Keratinocyte (primary cell): ENCODE results near the gene ABHD6. TPM values are rescaled to one million over a fixed set of nuclear protein-coding genes. Genes with fewer than 3 reads are reported as not detected.

Experiments
- DNase-seq: peaks from one replicate; pipeline ENCODE4 v3.0.0-alpha.2; 2011; ENCODE audit warnings: low read depth, missing footprints, low spot score
- FAIRE-seq: peaks from 2 replicates; lab custom pipeline; 2011; peaks lifted over from hg19 to GRCh38; lab: Jason Lieb, UNC
- H2AFZ ChIP-seq: 2 replicates; pipeline ENCODE4 v1.6.0; 2012; ENCODE audit warnings: low read length, control low read depth, inconsistent platforms; ENCODE audit not compliant: control insufficient read depth
- H3K27ac ChIP-seq: 2 replicates; pipeline ENCODE4 v1.5.1; 2011; ENCODE audit warnings: low read length; ENCODE audit not compliant: control insufficient read depth, insufficient read depth
- H3K27me3 ChIP-seq: 3 replicates; pipeline ENCODE4 v1.6.0; 2011; ENCODE audit warnings: low read length; ENCODE audit not compliant: control insufficient read depth, insufficient read depth; ENCODE audit errors: extremely low read depth
- H3K36me3 ChIP-seq, 2 experiments: 2 replicates in 1 of 2; 3 replicates in 1 of 2; pipeline ENCODE4 v1.5.1; 2011; ENCODE audit warnings: low read length in 2 of 2, mild to moderate bottlenecking in 1 of 2; ENCODE audit not compliant: control insufficient read depth in 2 of 2, insufficient read depth in 2 of 2; ENCODE audit errors: extremely low read depth in 1 of 2
- H3K4me1 ChIP-seq: 3 replicates; pipeline ENCODE4 v1.5.1; 2011; ENCODE audit warnings: low read length; ENCODE audit not compliant: control insufficient read depth, insufficient read depth; ENCODE audit errors: extremely low read depth
- H3K4me2 ChIP-seq: 3 replicates; pipeline ENCODE4 v1.6.0; 2011; ENCODE audit warnings: low read depth, low read length; ENCODE audit not compliant: control insufficient read depth, insufficient read depth; ENCODE audit errors: extremely low read depth
- H3K4me3 ChIP-seq, 3 experiments: fragments of 200-600 bp in 1 of 3; sonication (generic) in 1 of 3; 2 replicates in 2 of 3; 3 replicates in 1 of 3; pipeline ENCODE4 v1.5.1; 2011 to 2016; ENCODE audit warnings: low read length in 3 of 3, mild to moderate bottlenecking in 3 of 3, control low read depth in 2 of 3, inconsistent platforms in 1 of 3, low read depth in 1 of 3, mixed read lengths in 1 of 3, mixed run types in 1 of 3, moderate library complexity in 1 of 3; ENCODE audit not compliant: control insufficient read depth in 2 of 3, insufficient read depth in 2 of 3; ENCODE audit errors: extremely low read depth in 1 of 3
- H3K79me2 ChIP-seq: 2 replicates; pipeline ENCODE4 v1.6.0; 2012; ENCODE audit warnings: low read length; ENCODE audit not compliant: control insufficient read depth, insufficient read depth
- H3K9ac ChIP-seq: 3 replicates; pipeline ENCODE4 v1.6.0; 2011; ENCODE audit warnings: low read length; ENCODE audit not compliant: control insufficient read depth, insufficient read depth; ENCODE audit errors: extremely low read depth
- H3K9me1 ChIP-seq: 3 replicates; pipeline ENCODE4 v1.6.0; 2011; ENCODE audit warnings: low read length; ENCODE audit not compliant: control insufficient read depth, insufficient read depth; ENCODE audit errors: extremely low read depth
- H3K9me3 ChIP-seq: 2 replicates; pipeline ENCODE4 v1.5.1; 2012; ENCODE audit warnings: low read depth, low read length; ENCODE audit not compliant: control insufficient read depth
- H4K20me1 ChIP-seq: 3 replicates; pipeline ENCODE4 v1.6.0; 2011; ENCODE audit warnings: low read length; ENCODE audit not compliant: control insufficient read depth, insufficient read depth; ENCODE audit errors: extremely low read depth
- CTCF ChIP-seq, 3 experiments: IDR thresholded peaks in 1 of 3; conservative IDR thresholded peaks in 1 of 3; optimal IDR thresholded peaks in 1 of 3; 2 replicates in 2 of 3; 3 replicates in 1 of 3; pipeline versions ENCODE3 to v1.5.1; 2011; ENCODE audit warnings: low read length in 3 of 3, mild to moderate bottlenecking in 3 of 3, moderate library complexity in 2 of 3, control low read depth in 1 of 3, inconsistent platforms in 1 of 3; ENCODE audit not compliant: insufficient read depth in 2 of 3; ENCODE audit errors: extremely low read depth in 1 of 3
- EZH2 ChIP-seq: IDR thresholded peaks from one replicate; pipeline ENCODE4 v1.6.1; 2012; ENCODE audit warnings: inconsistent platforms, mild to moderate bottlenecking, low read length, moderate library complexity
- dilution Hi-C: fragments of 300-500 bp; cut with MboI; formaldehyde crosslinking; loops from one replicate; pipeline ENCODE4 v1.7.0; 2020; ENCODE audit warnings: low sequenced_read_pairs; ENCODE audit not compliant: extremely low pct_ligation_motif_present
- polyA plus RNA-seq, 5 experiments: library from polyadenylated mRNA; depleted of rRNA in 3 of 5; stranded (reverse) in 3 of 5; stranded (forward) in 1 of 5; unstranded in 1 of 5; fragments of >200 nt; gene quantifications; 1 replicate in 1 of 5; 2 replicates in 3 of 5; 3 replicates in 1 of 5; pipeline versions ENCODE4 v1.2.1 to v1.2.3, GENCODE V29; 2011 to 2012; ENCODE audit warnings: missing spikeins in 2 of 5, low read depth in 1 of 5, low replicate concordance in 1 of 5

Gene ABHD6
- polyA plus RNA-seq, 1 donor (not counting 4 experiments of a cell fraction or from before 2014, with no cell fraction given), result 15.2 TPM

GRCh38 chr3:58334013-58334321 is 96.4 kb downstream of the ABHD6 start:
- H3K9me3 ChIP-seq, result no peaks in the 10 kb centered on the region
- dilution Hi-C loops, result no loop called here
- H3K36me3 ChIP-seq, result peaks cover 0 to 5% of the 10 kb centered on the region in 2 experiments
- DNase-seq (no peak), FAIRE-seq (no peak)
- TF ChIP-seq EZH2 (no peak), CTCF (optimal IDR thresholded peaks at IDR 0.05 in 1 of 3, IDR thresholded peaks at IDR 0.05 in 1 of 3, conservative IDR thresholded peaks at IDR 0.05 in 1 of 3; ENCODE audit: extremely low read depth in 1 of 3, insufficient read depth in 2 of 3, low read length in 3 of 3) (no peak)
- no peaks in the 10 kb centered on the region for H3K27me3 ChIP-seq
- H3K4me3 ChIP-seq, result peak overlapping the region; percentile 60 to 90 (median 86)
- peak overlapping the region; percentile 97 for H3K4me2 ChIP-seq
- peak overlapping the region; percentile 51 for H3K27ac ChIP-seq
- H3K79me2 ChIP-seq, result peaks cover 6% of the 10 kb centered on the region
- peak overlapping the region; percentile 5 for H2AFZ ChIP-seq
- H3K9me1 ChIP-seq, result no peaks in the 10 kb centered on the region
- peaks cover 31% of the 10 kb centered on the region for H3K4me1 ChIP-seq
- H4K20me1 ChIP-seq, result no peaks in the 10 kb centered on the region
- peak overlapping the region; percentile 70 for H3K9ac ChIP-seq

GRCh38 chr3:58334506-58334884 is 96.9 kb downstream of the ABHD6 start:
- H3K4me1 ChIP-seq, result peaks cover 31% of the 10 kb centered on the region
- H3K9ac ChIP-seq, result peak overlapping the region; percentile 41
- dilution Hi-C loops, result no loop called here
- H3K27me3 ChIP-seq, result no peaks in the 10 kb centered on the region
- no peak for DNase-seq
- H4K20me1 ChIP-seq, result no peaks in the 10 kb centered on the region
- peak overlapping the region; percentile 51 for H3K27ac ChIP-seq
- no peaks in the 10 kb centered on the region for H3K9me1 ChIP-seq
- peaks cover 0 to 5% of the 10 kb centered on the region in 2 experiments for H3K36me3 ChIP-seq
- TF ChIP-seq CTCF (optimal IDR thresholded peaks at IDR 0.05 in 1 of 3, IDR thresholded peaks at IDR 0.05 in 1 of 3, conservative IDR thresholded peaks at IDR 0.05 in 1 of 3; ENCODE audit: extremely low read depth in 1 of 3, insufficient read depth in 2 of 3, low read length in 3 of 3), result no peak
- TF ChIP-seq EZH2, result no peak
- H3K4me3 ChIP-seq, result peak overlapping the region in 2 of 3 experiments; percentile 35 to 90
- H3K9me3 ChIP-seq, result no peaks in the 10 kb centered on the region
- peaks cover 6% of the 10 kb centered on the region for H3K79me2 ChIP-seq
- FAIRE-seq, result no peak
- H3K4me2 ChIP-seq, result peak overlapping the region; percentile 97
- H2AFZ ChIP-seq, result no peak overlapping the region
